Endothelial cell of umbilical vein (primary cell): ENCODE data around the gene FNBP1L. TPM values are rescaled to one million over a fixed set of nuclear protein-coding genes. Genes with fewer than 3 reads are reported as not detected.

Experiments used
- BruUV-seq: library from RNA; stranded (reverse); fragments of 400-500 nt; replicated peaks from 2 replicates; lab custom pipeline; 2021; lab: Mats Ljungman, UMichigan
- CTCF ChIA-PET: fragments of 300-600, 350-600 bp; sonication (Branson Sonifier 250); formaldehyde crosslinking; loops from one replicate; lab custom pipeline; 2021; ENCODE audit warnings: antibody characterized with exemption, inconsistent platforms; lab: Charles Lee
- POLR2A ChIA-PET: fragments of 300-600, 350-600 bp; sonication (Branson Sonifier 250); formaldehyde crosslinking; loops from one replicate; lab custom pipeline; 2021; ENCODE audit warnings: antibody characterized with exemption, inconsistent platforms; lab: Charles Lee
- DNase-seq: peaks from one replicate; pipeline ENCODE4 v3.0.0-alpha.2; 2011; ENCODE audit warnings: low read depth, low spot score
- FAIRE-seq: peaks from 2 replicates; lab custom pipeline; 2011; peaks lifted over from hg19 to GRCh38; lab: Jason Lieb, UNC
- H2AFZ ChIP-seq: 2 replicates; pipeline ENCODE4 v1.6.0; 2012; ENCODE audit warnings: low read depth, low read length, control low read depth, inconsistent platforms
- H3K27ac ChIP-seq: 2 replicates; pipeline ENCODE4 v1.5.1; 2011; ENCODE audit warnings: low read depth, mild to moderate bottlenecking, control low read depth, low read length, moderate library complexity; ENCODE audit not compliant: insufficient read depth
- H3K27me3 ChIP-seq, 2 experiments: 2 replicates each; pipeline versions ENCODE4 v1.6.0 to v1.6.1; 2011; ENCODE audit warnings: low read length in 2 of 2, mixed read lengths in 1 of 2; ENCODE audit not compliant: control insufficient read depth in 2 of 2, insufficient read depth in 2 of 2
- H3K36me3 ChIP-seq, 2 experiments: 2 replicates in 1 of 2; 3 replicates in 1 of 2; pipeline ENCODE4 v1.5.1; 2011; ENCODE audit warnings: low read length in 2 of 2, mild to moderate bottlenecking in 1 of 2, moderate library complexity in 1 of 2; ENCODE audit not compliant: control insufficient read depth in 2 of 2, insufficient read depth in 2 of 2; ENCODE audit errors: extremely low read depth in 1 of 2
- H3K4me1 ChIP-seq: 3 replicates; pipeline ENCODE4 v1.5.1; 2011; ENCODE audit warnings: mild to moderate bottlenecking, low read length; ENCODE audit not compliant: control insufficient read depth, insufficient read depth; ENCODE audit errors: extremely low read depth
- H3K4me2 ChIP-seq: 2 replicates; pipeline ENCODE4 v1.6.1; 2011; ENCODE audit warnings: low read length, control low read depth, mixed read lengths; ENCODE audit not compliant: insufficient read depth
- H3K4me3 ChIP-seq, 3 experiments: fragments of 200-600 bp in 1 of 3; sonication (generic), shearing (Covaris generic) in 1 of 3; replicated peaks in 1 of 3; 2 replicates each; pipeline ENCODE4 v1.5.1; 2011 to 2016; ENCODE audit warnings: control low read depth in 3 of 3, low read length in 3 of 3, mild to moderate bottlenecking in 2 of 3, inconsistent platforms in 1 of 3, low read depth in 1 of 3, moderate library complexity in 1 of 3; ENCODE audit not compliant: insufficient read depth in 1 of 3
- H3K79me2 ChIP-seq: 2 replicates; pipeline ENCODE4 v1.6.0; 2012; ENCODE audit warnings: low read length, inconsistent platforms; ENCODE audit not compliant: control insufficient read depth, insufficient read depth
- H3K9ac ChIP-seq: replicated peaks from 2 replicates; pipeline ENCODE3; 2011; ENCODE audit warnings: low read length, control low read depth; ENCODE audit not compliant: insufficient read depth; ENCODE audit errors: extremely low read depth
- H3K9me1 ChIP-seq: replicated peaks from 3 replicates; pipeline ENCODE4 v1.6.0; 2011; ENCODE audit warnings: mild to moderate bottlenecking, low read length; ENCODE audit not compliant: control insufficient read depth, insufficient read depth; ENCODE audit errors: extremely low read depth
- H3K9me3 ChIP-seq: replicated peaks from 2 replicates; pipeline ENCODE4 v1.5.1; 2012; ENCODE audit warnings: low read length, inconsistent platforms; ENCODE audit not compliant: control insufficient read depth, insufficient read depth
- H4K20me1 ChIP-seq: replicated peaks from 2 replicates; pipeline ENCODE3; 2011; ENCODE audit warnings: mild to moderate bottlenecking, low read length; ENCODE audit not compliant: control insufficient read depth, insufficient read depth; ENCODE audit errors: extremely low read depth
- EZH2 ChIP-seq: IDR thresholded peaks from 2 replicates; pipeline ENCODE4 v1.6.1; 2012; ENCODE audit warnings: borderline replicate concordance, low read depth, mild to moderate bottlenecking, moderate library complexity, low read length, inconsistent platforms; ENCODE audit not compliant: severe bottlenecking
- FOS ChIP-seq: IDR thresholded peaks from 2 replicates; pipeline ENCODE4 v1.6.1; 2011; ENCODE audit warnings: mild to moderate bottlenecking, low read length, moderate library complexity, borderline replicate concordance; ENCODE audit not compliant: insufficient read depth
- GATA2 ChIP-seq: IDR thresholded peaks from 2 replicates; pipeline ENCODE4 v1.7.0; 2011; ENCODE audit warnings: low read depth, mild to moderate bottlenecking, moderate library complexity, mixed read lengths, low read length; ENCODE audit not compliant: insufficient read length, insufficient read depth
- JUN ChIP-seq: IDR thresholded peaks from 2 replicates; pipeline ENCODE4 v1.6.1; 2011; ENCODE audit warnings: borderline replicate concordance, low read depth; ENCODE audit not compliant: insufficient read length, insufficient read depth
- MAX ChIP-seq: IDR thresholded peaks from 2 replicates; pipeline ENCODE4 v1.6.1; 2011; ENCODE audit not compliant: insufficient read depth, insufficient read length
- MYC ChIP-seq: IDR thresholded peaks from one replicate; pipeline ENCODE4 v1.6.1; 2011; ENCODE audit warnings: mild to moderate bottlenecking, low read depth, low read length
- POLR2A ChIP-seq: IDR thresholded peaks from 2 replicates; pipeline ENCODE4 v1.6.1; 2012; ENCODE audit warnings: low read depth, mild to moderate bottlenecking, control low read depth, low read length
- POLR2AphosphoS5 ChIP-seq: IDR thresholded peaks from 2 replicates; pipeline ENCODE4 v1.6.1; 2012; ENCODE audit warnings: low read depth, mild to moderate bottlenecking, control low read depth, low read length, moderate library complexity; ENCODE audit not compliant: insufficient read depth
- dilution Hi-C: fragments of 300-500 bp; cut with MboI; formaldehyde crosslinking; loops from one replicate; pipeline ENCODE4 v1.15.0; 2019; ENCODE audit warnings: low sequenced_read_pairs; ENCODE audit not compliant: extremely low pct_ligation_motif_present
- intact Hi-C: fragments of 100-400 bp; cut with micrococcal nuclease; formaldehyde crosslinking; loops from one replicate; pipeline ENCODE4 v1.10.0; 2022
- polyA plus RNA-seq, 4 experiments: library from polyadenylated mRNA; depleted of rRNA in 3 of 4; stranded (reverse) in 3 of 4; unstranded in 1 of 4; fragments of >200 nt; gene quantifications; 2 replicates each; pipeline versions ENCODE4 v1.2.1 to v1.2.3, GENCODE V29; 2011 to 2012; ENCODE audit warnings: missing spikeins in 1 of 4
- total RNA-seq: library from RNA; stranded (reverse); gene quantifications from 2 replicates; pipeline ENCODE4 v1.2.3, GENCODE V29; 2021
- TF ChIP-seq, protein P1 (sequence below), 2 donors: IDR thresholded peaks; 1 replicate in 1 of 2; 2 replicates in 1 of 2; pipeline ENCODE4 v1.5.1; 2011; ENCODE audit warnings: low read length in 2 of 2, mild to moderate bottlenecking in 2 of 2, moderate library complexity in 2 of 2, control low read depth in 1 of 2, inconsistent platforms in 1 of 2, low read depth in 1 of 2; ENCODE audit not compliant: insufficient read depth in 1 of 2; ENCODE audit errors: extremely low read depth in 1 of 2

Gene FNBP1L
- total and polyA plus RNA-seq, 2 donors (not counting 3 experiments of a cell fraction or from before 2014, with no cell fraction given), result 28.1 to 56.4 TPM

GRCh38 chr1:93567255-93567918, 119.5 kb downstream of the FNBP1L start:
- FAIRE-seq, result peak; percentile 89
- no peak overlapping the region for H3K4me3 ChIP-seq

More at GRCh38 chr1:93567255-93567918, 119.5 kb downstream of the FNBP1L start:
- H3K4me2 ChIP-seq, result no peak overlapping the region
- ChIA-PET POLR2A (no interaction called here), CTCF (interaction anchor here (0.9 to 2.7 kb wide), 2 partner anchors 15 to 277 kb away, joined by 3 to 8 read pairs; no protein-coding TSS in a partner anchor)
- peaks cover 14 to 19% of the 10 kb centered on the region in 2 experiments for H3K36me3 ChIP-seq
- DNase-seq, result peak; percentile 81
- H3K9ac ChIP-seq, result no peak overlapping the region
- peak overlapping the region; percentile 34 for H3K27ac ChIP-seq
- H2AFZ ChIP-seq, result no peak overlapping the region
- H3K79me2 ChIP-seq, result peaks cover 8% of the 10 kb centered on the region
- no peaks in the 10 kb centered on the region for H3K9me3 ChIP-seq
- dilution Hi-C loops (no loop called here), intact Hi-C loops (loop anchor here (1.0 to 5.0 kb wide), 5 partner anchors 12 to 265 kb away; no protein-coding TSS in a partner anchor)
- H4K20me1 ChIP-seq, result no peaks in the 10 kb centered on the region
- no TSS peak for BruUV-seq
- H3K27me3 ChIP-seq, result no peaks in the 10 kb centered on the region
- peaks cover 24% of the 10 kb centered on the region for H3K4me1 ChIP-seq
- TF ChIP-seq POLR2A, result no peak
- peak; percentile 82 for TF ChIP-seq JUN
- no peak for TF ChIP-seq EZH2
- TF ChIP-seq MYC, result no peak
- peak; percentile 89 for TF ChIP-seq FOS
- TF ChIP-seq POLR2AphosphoS5, result no peak
- TF ChIP-seq, protein P1, sequence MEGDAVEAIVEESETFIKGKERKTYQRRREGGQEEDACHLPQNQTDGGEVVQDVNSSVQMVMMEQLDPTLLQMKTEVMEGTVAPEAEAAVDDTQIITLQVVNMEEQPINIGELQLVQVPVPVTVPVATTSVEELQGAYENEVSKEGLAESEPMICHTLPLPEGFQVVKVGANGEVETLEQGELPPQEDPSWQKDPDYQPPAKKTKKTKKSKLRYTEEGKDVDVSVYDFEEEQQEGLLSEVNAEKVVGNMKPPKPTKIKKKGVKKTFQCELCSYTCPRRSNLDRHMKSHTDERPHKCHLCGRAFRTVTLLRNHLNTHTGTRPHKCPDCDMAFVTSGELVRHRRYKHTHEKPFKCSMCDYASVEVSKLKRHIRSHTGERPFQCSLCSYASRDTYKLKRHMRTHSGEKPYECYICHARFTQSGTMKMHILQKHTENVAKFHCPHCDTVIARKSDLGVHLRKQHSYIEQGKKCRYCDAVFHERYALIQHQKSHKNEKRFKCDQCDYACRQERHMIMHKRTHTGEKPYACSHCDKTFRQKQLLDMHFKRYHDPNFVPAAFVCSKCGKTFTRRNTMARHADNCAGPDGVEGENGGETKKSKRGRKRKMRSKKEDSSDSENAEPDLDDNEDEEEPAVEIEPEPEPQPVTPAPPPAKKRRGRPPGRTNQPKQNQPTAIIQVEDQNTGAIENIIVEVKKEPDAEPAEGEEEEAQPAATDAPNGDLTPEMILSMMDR (IDR thresholded peaks at IDR 0.05; ENCODE audit: extremely low read depth in 1 of 2, insufficient read depth in 1 of 2, low read depth in 1 of 2, low read length in 2 of 2), result no peak
- TF ChIP-seq MAX, result peak; percentile 62
- TF ChIP-seq GATA2, result peak; percentile 85
- H3K9me1 ChIP-seq, result no peaks in the 10 kb centered on the region
